Activated CD8-positive, alpha-beta memory T cell treated with anti-CD3 and anti-CD28 coated beads for 48 hours (primary cell): ENCODE measurements around the gene TEKTIP1.
"Not testable (repeated sequence)": the region's sequence is repeated elsewhere in the genome, so short reads cannot be mapped to it uniquely, and the experiment has no call there.

Source experiments
- DNase-seq, 3 experiments: peaks; one replicate each; pipeline ENCODE4 v3.0.0-alpha.2; 2020; ENCODE audit warnings: low read depth in 2 of 3, low spot score in 2 of 3

Gene TEKTIP1

GRCh38 chr19:3507371-3508120 lies 31.4 kb upstream of the TEKTIP1 start:
- no peak for DNase-seq

- DNase-seq = not testable (repeated sequence)
Observed at GRCh38 chr19:3508121-3508661, 30.8 kb upstream of the TEKTIP1 start.

GRCh38 chr19:3508771-3509535 lies 30.0 kb upstream of the TEKTIP1 start:
- DNase-seq = no peak

GRCh38 chr19:3509566-3509989 lies 29.4 kb upstream of the TEKTIP1 start:
- DNase-seq = no peak

- no peak for DNase-seq
Observed at GRCh38 chr19:3510727-3511126, 28.2 kb upstream of the TEKTIP1 start.

GRCh38 chr19:3511506-3512251 lies 27.3 kb upstream of the TEKTIP1 start:
- no peak for DNase-seq

GRCh38 chr19:3512562-3513228 lies 26.3 kb upstream of the TEKTIP1 start:
- DNase-seq = no peak

- no peak for DNase-seq
Observed at GRCh38 chr19:3513229-3514140, 25.5 kb upstream of the TEKTIP1 start.

GRCh38 chr19:3514930-3515329 lies 24.0 kb upstream of the TEKTIP1 start:
- no peak for DNase-seq

- no peak for DNase-seq
Observed at GRCh38 chr19:3515891-3516422, 23.0 kb upstream of the TEKTIP1 start.

- no peak for DNase-seq
Observed at GRCh38 chr19:3516675-3517207, 22.2 kb upstream of the TEKTIP1 start.

GRCh38 chr19:3517638-3518037 lies 21.3 kb upstream of the TEKTIP1 start:
- DNase-seq = no peak

GRCh38 chr19:3518255-3518654 lies 20.7 kb upstream of the TEKTIP1 start:
- DNase-seq = no peak

GRCh38 chr19:3518659-3519058 lies 20.3 kb upstream of the TEKTIP1 start:
- no peak for DNase-seq

GRCh38 chr19:3519126-3519525 lies 19.8 kb upstream of the TEKTIP1 start:
- no peak for DNase-seq

GRCh38 chr19:3520166-3521103 lies 18.5 kb upstream of the TEKTIP1 start:
- no peak for DNase-seq

- no peak for DNase-seq
Observed at GRCh38 chr19:3521104-3521445, 17.9 kb upstream of the TEKTIP1 start.
